B cell (primary cell): ENCODE data around the gene NAIF1. TPM values are rescaled to one million over a fixed set of nuclear protein-coding genes. Genes with fewer than 3 reads are reported as not detected.

Experiments
- ATAC-seq: fragments of 200-7000 bp; cut with Tn5 transposase; one replicate; pipeline ENCODE4 v1.10.0; 2021; ENCODE audit warnings: low read depth, mild to moderate bottlenecking, moderate number of reproducible peaks, moderate library complexity
- CTCF ChIA-PET: fragments of 350-600 bp; sonication (Branson Sonifier 250); formaldehyde crosslinking; loops from one replicate; lab custom pipeline; 2021; ENCODE audit warnings: antibody characterized with exemption, inconsistent platforms; lab: Charles Lee
- POLR2A ChIA-PET: fragments of 350-600 bp; sonication (Branson Sonifier 250); formaldehyde crosslinking; loops from one replicate; lab custom pipeline; 2021; ENCODE audit warnings: antibody characterized with exemption; lab: Charles Lee
- DNase-seq: peaks from one replicate; pipeline ENCODE4 v3.0.0; 2013
- H2AFZ ChIP-seq: 2 replicates; pipeline ENCODE4 v1.6.1; 2012; ENCODE audit warnings: mild to moderate bottlenecking, low read depth, low read length; ENCODE audit not compliant: insufficient read depth, poor library complexity, severe bottlenecking
- H3K27ac ChIP-seq, 2 donors: 1 replicate in 1 of 2; 2 replicates in 1 of 2; pipeline ENCODE4 v1.5.1; 2012 to 2013; ENCODE audit warnings: low read length in 2 of 2, mild to moderate bottlenecking in 2 of 2, moderate library complexity in 1 of 2
- H3K27me3 ChIP-seq, 4 experiments: fragments of 200-600 bp in 1 of 4; sonication (generic) in 1 of 4; replicated peaks in 1 of 4; 1 replicate in 2 of 4; 2 replicates in 2 of 4; pipeline versions ENCODE4 v1.6.1 to v1.7.0; 2013 to 2016; ENCODE audit warnings: low read length in 3 of 4, mild to moderate bottlenecking in 2 of 4, mixed read lengths in 1 of 4, moderate library complexity in 1 of 4; ENCODE audit not compliant: insufficient read depth in 4 of 4, control insufficient read depth in 3 of 4; ENCODE audit errors: control extremely low read depth in 1 of 4
- H3K36me3 ChIP-seq, 2 experiments: replicated peaks in 1 of 2; 1 replicate in 1 of 2; 2 replicates in 1 of 2; pipeline versions ENCODE4 v1.6.1 to v1.7.1; 2013; ENCODE audit warnings: low read length in 1 of 2; ENCODE audit not compliant: insufficient read depth in 2 of 2, control insufficient read depth in 1 of 2; ENCODE audit errors: control extremely low read depth in 1 of 2, extremely low read depth in 1 of 2
- H3K4me1 ChIP-seq, 2 donors: fragments of 200-600 bp in 1 of 2; sonication (generic) in 1 of 2; 1 replicate in 1 of 2; 2 replicates in 1 of 2; pipeline versions ENCODE4 v1.5.1 to v1.6.1; 2013 to 2017; ENCODE audit warnings: low read length in 2 of 2; ENCODE audit not compliant: control insufficient read depth in 2 of 2, insufficient read depth in 2 of 2
- H3K4me2 ChIP-seq: replicated peaks from 2 replicates; pipeline ENCODE3; 2012; ENCODE audit warnings: mild to moderate bottlenecking, low read depth, low read length; ENCODE audit not compliant: poor library complexity, severe bottlenecking
- H3K4me3 ChIP-seq, 5 experiments: fragments of 200-600 bp in 1 of 5; sonication (generic) in 1 of 5; 1 replicate in 3 of 5; 2 replicates in 2 of 5; pipeline versions ENCODE4 v1.5.1 to v1.7.0; 2011 to 2016; ENCODE audit warnings: low read length in 4 of 5, mild to moderate bottlenecking in 4 of 5, low read depth in 2 of 5, control low read depth in 1 of 5, moderate library complexity in 1 of 5; ENCODE audit not compliant: insufficient read depth in 1 of 5; ENCODE audit errors: control extremely low read depth in 1 of 5, extremely low read depth in 1 of 5
- H3K79me2 ChIP-seq: fragments of 200-600 bp; sonication (generic); one replicate; pipeline ENCODE4 v1.6.0; 2016; ENCODE audit warnings: low read length; ENCODE audit not compliant: control insufficient read depth, insufficient read depth
- H3K9ac ChIP-seq: fragments of 200-600 bp; sonication (generic); 2 replicates; pipeline ENCODE4 v1.6.1; 2017; ENCODE audit warnings: mild to moderate bottlenecking, low read length, moderate library complexity
- H3K9me3 ChIP-seq, 3 donors: one replicate each; pipeline versions ENCODE4 v1.6.1 to v1.7.1; 2013; ENCODE audit warnings: low read length in 2 of 3; ENCODE audit not compliant: control insufficient read depth in 2 of 3, insufficient read depth in 1 of 3; ENCODE audit errors: control extremely low read depth in 1 of 3
- H4K20me1 ChIP-seq: 2 replicates; pipeline ENCODE4 v1.6.0; 2012; ENCODE audit warnings: mild to moderate bottlenecking, low read length; ENCODE audit not compliant: insufficient read depth, control insufficient read depth, poor library complexity, severe bottlenecking
- H3K27ac Mint-ChIP-seq: one replicate; pipeline ENCODE4 v1.8.0; 2021; ENCODE audit warnings: mixed read lengths
- H3K27me3 Mint-ChIP-seq: one replicate; pipeline ENCODE4 v1.8.0; 2021; ENCODE audit warnings: mixed read lengths
- H3K4me1 Mint-ChIP-seq: one replicate; pipeline ENCODE4 v1.8.0; 2021; ENCODE audit warnings: mixed read lengths
- H3K4me3 Mint-ChIP-seq: one replicate; pipeline ENCODE4 v1.8.0; 2021; ENCODE audit warnings: mixed read lengths
- H3K9me3 Mint-ChIP-seq: one replicate; pipeline ENCODE4 v1.8.0; 2022; ENCODE audit warnings: mixed read lengths; ENCODE audit not compliant: insufficient read depth
- EZH2 ChIP-seq: IDR thresholded peaks from 2 replicates; pipeline ENCODE4 v1.6.1; 2012; ENCODE audit warnings: borderline replicate concordance, low read depth, mild to moderate bottlenecking, moderate library complexity, low read length; ENCODE audit not compliant: insufficient read depth, poor library complexity, severe bottlenecking
- WGBS: methylation state at CpG from one replicate; pipeline ENCODE4 v1.1.5; 2013; ENCODE audit warnings: missing lambda C conversion rate; ENCODE audit not compliant: insufficient coverage; 5-methylcytosine and 5-hydroxymethylcytosine counted together
- intact Hi-C: fragments of 100-400 bp; cut with micrococcal nuclease; formaldehyde crosslinking; loops from one replicate; pipeline ENCODE4 v1.10.0; 2022
- polyA plus RNA-seq: library from polyadenylated mRNA; depleted of rRNA; stranded (reverse); fragments of >200 nt; gene quantifications from 2 replicates; pipeline ENCODE4 v1.2.3, GENCODE V29; 2012
- total RNA-seq, 2 donors: library from RNA; stranded (reverse); fragments of 120-200 nt in 1 of 2; gene quantifications; 1 replicate in 1 of 2; 2 replicates in 1 of 2; pipeline versions ENCODE4 v1.2.3 to v1.2.4, GENCODE V29; 2013 to 2022
- TF ChIP-seq, protein P1 (sequence below): fragments of 200-600 bp; IDR thresholded peaks from one replicate; pipeline ENCODE4 v1.8.0; 2022; ENCODE audit warnings: antibody characterized with exemption, mild to moderate bottlenecking

Gene NAIF1
- total and polyA plus RNA-seq, 2 donors (not counting 1 experiment from before 2014, with no cell fraction given): 11.4 to 16.6 TPM

GRCh38 chr9:128097543-128098296, 30.6 kb upstream of the NAIF1 start:
- no peak overlapping the region for H3K27ac Mint-ChIP-seq
- no peak overlapping the region for H3K4me3 Mint-ChIP-seq
- no peaks in the 10 kb centered on the region for H3K9me3 ChIP-seq
- H3K4me3 ChIP-seq: no peak overlapping the region
- WGBS: 77% methylated on average over 10 of the region's 13 CpGs
- TF ChIP-seq, protein P1, sequence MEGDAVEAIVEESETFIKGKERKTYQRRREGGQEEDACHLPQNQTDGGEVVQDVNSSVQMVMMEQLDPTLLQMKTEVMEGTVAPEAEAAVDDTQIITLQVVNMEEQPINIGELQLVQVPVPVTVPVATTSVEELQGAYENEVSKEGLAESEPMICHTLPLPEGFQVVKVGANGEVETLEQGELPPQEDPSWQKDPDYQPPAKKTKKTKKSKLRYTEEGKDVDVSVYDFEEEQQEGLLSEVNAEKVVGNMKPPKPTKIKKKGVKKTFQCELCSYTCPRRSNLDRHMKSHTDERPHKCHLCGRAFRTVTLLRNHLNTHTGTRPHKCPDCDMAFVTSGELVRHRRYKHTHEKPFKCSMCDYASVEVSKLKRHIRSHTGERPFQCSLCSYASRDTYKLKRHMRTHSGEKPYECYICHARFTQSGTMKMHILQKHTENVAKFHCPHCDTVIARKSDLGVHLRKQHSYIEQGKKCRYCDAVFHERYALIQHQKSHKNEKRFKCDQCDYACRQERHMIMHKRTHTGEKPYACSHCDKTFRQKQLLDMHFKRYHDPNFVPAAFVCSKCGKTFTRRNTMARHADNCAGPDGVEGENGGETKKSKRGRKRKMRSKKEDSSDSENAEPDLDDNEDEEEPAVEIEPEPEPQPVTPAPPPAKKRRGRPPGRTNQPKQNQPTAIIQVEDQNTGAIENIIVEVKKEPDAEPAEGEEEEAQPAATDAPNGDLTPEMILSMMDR: no peak
- no peak for TF ChIP-seq EZH2
- H2AFZ ChIP-seq: no peak overlapping the region
- peaks cover 39% of the 10 kb centered on the region for H3K4me1 Mint-ChIP-seq
- no peak overlapping the region for H3K4me2 ChIP-seq
- no peak overlapping the region for H3K27ac ChIP-seq
- ATAC-seq (no peak), DNase-seq (no peak)
- H3K4me1 ChIP-seq: peaks cover 29 to 39% of the 10 kb centered on the region in 2 donors
- no peaks in the 10 kb centered on the region for H3K27me3 Mint-ChIP-seq
- H3K79me2 ChIP-seq: peaks cover 66% of the 10 kb centered on the region
- H3K9me3 Mint-ChIP-seq: no peaks in the 10 kb centered on the region
- no peaks in the 10 kb centered on the region for H3K27me3 ChIP-seq
- H4K20me1 ChIP-seq: peaks cover 61% of the 10 kb centered on the region
- CTCF ChIA-PET: interaction anchor here (1.4 kb wide), 1 partner anchor 20 kb away, joined by 4 read pairs; no protein-coding TSS in a partner anchor
- POLR2A ChIA-PET: no interaction called here
- H3K36me3 ChIP-seq: peaks cover 0 to 21% of the 10 kb centered on the region in 2 experiments
- H3K9ac ChIP-seq: no peak overlapping the region
- intact Hi-C loops: no loop called here
